ENCODE data around the gene GPR15LG.

- TF ChIP-seq CTCF (IDR thresholded peaks at IDR 0.05; ENCODE audit: low read length): no peak
- TF ChIP-seq EZH2 (IDR thresholded peaks at IDR 0.05; ENCODE audit: borderline replicate concordance, low read length): no peak
These were observed 17.6 kb upstream of the GPR15LG start for GRCh38 chr10:84156009-84156408.
